SJCRH30 (cell line): Measurements from ENCODE around the gene A3GALT2. TPM values are rescaled to one million over a fixed set of nuclear protein-coding genes. Genes with fewer than 3 reads are reported as not detected.

Experiments used
- DNase-seq, 2 experiments: peaks; one replicate each; pipeline ENCODE4 v3.0.0-alpha.2; 2015 to 2020
- H3K27ac ChIP-seq: fragments of 250-450 bp; sonication (Bioruptor Pico); 2 replicates; pipeline ENCODE4 v1.5.1; 2020; ENCODE audit warnings: mild to moderate bottlenecking, moderate library complexity
- H3K27me3 ChIP-seq: fragments of 250-450 bp; sonication (Bioruptor Pico); 2 replicates; pipeline ENCODE4 v1.5.1; 2020; ENCODE audit warnings: mild to moderate bottlenecking, moderate library complexity
- H3K36me3 ChIP-seq: fragments of 250-450 bp; sonication (Bioruptor Pico); 2 replicates; pipeline ENCODE4 v1.5.1; 2020; ENCODE audit warnings: mild to moderate bottlenecking, moderate library complexity
- H3K4me1 ChIP-seq: fragments of 250-450 bp; sonication (Bioruptor Pico); 2 replicates; pipeline ENCODE4 v1.5.1; 2020; ENCODE audit warnings: mild to moderate bottlenecking, moderate library complexity
- H3K4me3 ChIP-seq: fragments of 250-450 bp; sonication (Bioruptor Pico); 2 replicates; pipeline ENCODE4 v1.5.1; 2020; ENCODE audit warnings: mild to moderate bottlenecking, moderate library complexity
- H3K9me3 ChIP-seq: fragments of 250-450 bp; sonication (Bioruptor Pico); replicated peaks from 2 replicates; pipeline ENCODE4 v1.5.1; 2020; ENCODE audit warnings: mild to moderate bottlenecking, moderate library complexity
- total RNA-seq: library from RNA; depleted of rRNA; stranded (reverse); fragments of >200 nt; shearing (Covaris generic); gene quantifications from 2 replicates; pipeline ENCODE4 v1.2.3, GENCODE V29; 2014

The A3GALT2 gene
- total RNA-seq, 1 experiment from 2014 or later: not detected

- H3K4me3 ChIP-seq: no peak overlapping the region
- H3K9me3 ChIP-seq: no peaks in the 10 kb centered on the region; the same call in 1 of the 2 replicates
- DNase-seq: no peak
- H3K27me3 ChIP-seq: no peaks in the 10 kb centered on the region
- no peaks in the 10 kb centered on the region for H3K36me3 ChIP-seq
- peaks cover 25% of the 10 kb centered on the region for H3K4me1 ChIP-seq
- H3K27ac ChIP-seq: no peak overlapping the region
Measured at GRCh38 chr1:33358795-33359503, 38.1 kb upstream of the A3GALT2 start.

GRCh38 chr1:33358114-33358794 is 37.4 kb upstream of the A3GALT2 start:
- no peaks in the 10 kb centered on the region; the same call in 1 of the 2 replicates for H3K9me3 ChIP-seq
- no peak for DNase-seq
- peaks cover 21% of the 10 kb centered on the region for H3K4me1 ChIP-seq
- no peak overlapping the region for H3K4me3 ChIP-seq
- H3K27ac ChIP-seq: no peak overlapping the region
- H3K36me3 ChIP-seq: no peaks in the 10 kb centered on the region
- H3K27me3 ChIP-seq: no peaks in the 10 kb centered on the region

GRCh38 chr1:33357099-33357498 is 36.2 kb upstream of the A3GALT2 start:
- Histone ChIP-seq H3K4me1 (peaks cover 9% of the 10 kb centered on the region), H3K27me3 (no peaks in the 10 kb centered on the region), H3K27ac (no peak overlapping the region), H3K9me3 (no peaks in the 10 kb centered on the region; the same call in 1 of the 2 replicates), H3K4me3 (no peak overlapping the region), H3K36me3 (no peaks in the 10 kb centered on the region)
- DNase-seq: no peak

- 0 out of 2 replicates have a peak, but pooled peaks cover 3% of the 10 kb centered on the region for H3K36me3 ChIP-seq
- no peaks in the 10 kb centered on the region for H3K27me3 ChIP-seq
- H3K4me1 ChIP-seq: peaks cover 7% of the 10 kb centered on the region
- no peak overlapping the region for H3K4me3 ChIP-seq
- DNase-seq: no peak
- no peaks in the 10 kb centered on the region; the same call in 1 of the 2 replicates for H3K9me3 ChIP-seq
- no peak overlapping the region for H3K27ac ChIP-seq
Measured at GRCh38 chr1:33354707-33355316, 33.9 kb upstream of the A3GALT2 start.

- Histone ChIP-seq H3K27ac (no peak overlapping the region), H3K36me3 (0 out of 2 replicates have a peak, but pooled peaks cover 3% of the 10 kb centered on the region), H3K4me3 (no peak overlapping the region), H3K9me3 (no peaks in the 10 kb centered on the region; the same call in 1 of the 2 replicates), H3K27me3 (no peaks in the 10 kb centered on the region), H3K4me1 (peaks cover 7% of the 10 kb centered on the region)
- no peak for DNase-seq
Measured at GRCh38 chr1:33353531-33353930, 32.6 kb upstream of the A3GALT2 start.

- DNase-seq: no peak
- no peaks in the 10 kb centered on the region for H3K9me3 ChIP-seq
- H3K4me1 ChIP-seq: peaks cover 29% of the 10 kb centered on the region
- no peaks in the 10 kb centered on the region for H3K27me3 ChIP-seq
- no peak overlapping the region for H3K4me3 ChIP-seq
- H3K36me3 ChIP-seq: peaks cover 12% of the 10 kb centered on the region
- H3K27ac ChIP-seq: no peak overlapping the region
Measured at GRCh38 chr1:33351281-33351660, 30.4 kb upstream of the A3GALT2 start.

- peaks cover 33% of the 10 kb centered on the region for H3K4me1 ChIP-seq
- peak overlapping the region; percentile 95 for H3K27ac ChIP-seq
- no peaks in the 10 kb centered on the region for H3K27me3 ChIP-seq
- H3K9me3 ChIP-seq: no peaks in the 10 kb centered on the region
- H3K36me3 ChIP-seq: peaks cover 14% of the 10 kb centered on the region
- H3K4me3 ChIP-seq: peak overlapping the region; percentile 72
- DNase-seq: no peak
Measured at GRCh38 chr1:33350611-33351280, 29.8 kb upstream of the A3GALT2 start.

- H3K4me3 ChIP-seq: peak overlapping the region; percentile 72
- peaks cover 21% of the 10 kb centered on the region for H3K36me3 ChIP-seq
- H3K27ac ChIP-seq: peak overlapping the region; percentile 95
- peaks cover 36% of the 10 kb centered on the region for H3K4me1 ChIP-seq
- peak; percentile 91 to 93 for DNase-seq
- H3K9me3 ChIP-seq: no peaks in the 10 kb centered on the region
- H3K27me3 ChIP-seq: no peaks in the 10 kb centered on the region
Measured at GRCh38 chr1:33349778-33350610, 29.1 kb upstream of the A3GALT2 start.

- DNase-seq: peak; percentile 48 to 53
- Histone ChIP-seq H3K4me1 (peaks cover 36% of the 10 kb centered on the region), H3K9me3 (no peaks in the 10 kb centered on the region), H3K27ac (peak overlapping the region; percentile 51), H3K27me3 (no peaks in the 10 kb centered on the region), H3K4me3 (peak overlapping the region; percentile 93), H3K36me3 (peaks cover 27% of the 10 kb centered on the region)
Measured at GRCh38 chr1:33349081-33349759, 28.3 kb upstream of the A3GALT2 start.

GRCh38 chr1:33348676-33349080 is 27.8 kb upstream of the A3GALT2 start:
- Histone ChIP-seq H3K27ac (peak overlapping the region; percentile 51), H3K4me3 (peak overlapping the region; percentile 93), H3K36me3 (peaks cover 32% of the 10 kb centered on the region), H3K9me3 (no peaks in the 10 kb centered on the region), H3K27me3 (no peaks in the 10 kb centered on the region), H3K4me1 (peaks cover 36% of the 10 kb centered on the region)
- peak in 1 of 2 experiments; percentile 43 for DNase-seq

GRCh38 chr1:33348194-33348593 is 27.3 kb upstream of the A3GALT2 start:
- H3K9me3 ChIP-seq: no peaks in the 10 kb centered on the region
- no peak for DNase-seq
- peak overlapping the region; percentile 93 for H3K4me3 ChIP-seq
- H3K27me3 ChIP-seq: no peaks in the 10 kb centered on the region
- H3K36me3 ChIP-seq: peaks cover 35% of the 10 kb centered on the region
- H3K4me1 ChIP-seq: peaks cover 36% of the 10 kb centered on the region
- peak overlapping the region; percentile 51; the same call in 1 of the 2 replicates for H3K27ac ChIP-seq

- H3K4me3 ChIP-seq: peak overlapping the region; percentile 93
- peak overlapping the region; percentile 51 for H3K27ac ChIP-seq
- H3K36me3 ChIP-seq: peaks cover 39% of the 10 kb centered on the region
- H3K9me3 ChIP-seq: no peaks in the 10 kb centered on the region
- H3K4me1 ChIP-seq: peaks cover 41% of the 10 kb centered on the region
- DNase-seq: peak; percentile 32 to 50
- no peaks in the 10 kb centered on the region for H3K27me3 ChIP-seq
Measured at GRCh38 chr1:33347650-33347992, 26.7 kb upstream of the A3GALT2 start.

- no peaks in the 10 kb centered on the region for H3K9me3 ChIP-seq
- peak; percentile 47 to 64 for DNase-seq
- H3K27ac ChIP-seq: peak overlapping the region; percentile 51
- H3K4me1 ChIP-seq: peaks cover 44% of the 10 kb centered on the region
- no peaks in the 10 kb centered on the region for H3K27me3 ChIP-seq
- peak overlapping the region; percentile 93; the same call in 1 of the 2 replicates for H3K4me3 ChIP-seq
- H3K36me3 ChIP-seq: peaks cover 39% of the 10 kb centered on the region
Measured at GRCh38 chr1:33346927-33347649, 26.2 kb upstream of the A3GALT2 start.
